ENCODE results near the gene CACNA1G. TPM values are rescaled to one million over a fixed set of nuclear protein-coding genes. Genes with fewer than 3 reads are reported as not detected.
A peak's percentile ranks its signal among the peaks of the same experiment; 100 is the strongest.

The CACNA1G gene
- total RNA-seq, 1 experiment from 2014 or later, result not detected

DNA sequence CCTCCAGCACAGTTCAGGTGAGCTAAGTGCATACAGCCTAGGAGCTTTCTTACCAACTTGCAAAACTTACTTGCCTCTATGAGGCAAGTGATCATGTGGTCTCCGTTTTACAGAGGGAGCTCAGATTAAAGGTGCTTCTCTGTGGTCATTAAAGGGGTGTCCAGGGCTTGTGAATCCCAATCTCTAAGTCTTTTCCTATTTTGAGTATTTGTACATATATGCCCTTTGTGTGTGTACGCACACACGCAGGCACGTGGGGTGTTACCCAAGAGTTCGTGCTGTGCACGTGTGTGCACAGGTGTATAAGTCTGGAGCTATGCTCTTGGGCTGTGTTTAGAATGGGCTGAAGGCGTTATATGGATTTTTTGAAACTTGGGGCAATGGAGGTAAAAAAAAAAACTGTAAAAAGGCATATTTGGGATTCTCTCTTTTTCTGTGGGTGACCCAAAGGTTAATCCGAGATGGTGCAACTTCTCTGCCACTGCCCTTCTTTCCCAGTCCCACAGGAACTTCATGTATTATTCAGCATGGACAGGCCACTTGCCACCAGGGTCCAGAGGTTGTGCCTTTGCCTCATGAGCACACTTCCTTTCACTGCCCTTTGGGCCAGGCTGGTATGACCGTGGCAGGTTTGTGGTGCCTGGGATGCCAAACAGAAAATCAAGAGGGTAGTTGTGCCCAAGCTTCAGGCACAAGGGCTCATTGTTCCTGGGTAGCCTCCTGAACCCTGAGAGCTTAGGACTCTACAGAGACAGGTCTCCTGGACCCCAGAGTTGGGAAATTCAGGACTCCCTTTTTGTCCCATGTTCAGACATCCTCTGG is 75.7 kb downstream of the CACNA1G start:
- H3K9me3 ChIP-seq, result no peaks in the 10 kb centered on the region
- DNase-seq, result no peak
- H3K4me3 ChIP-seq, result no peak overlapping the region
- H3K36me3 ChIP-seq, result no peaks in the 10 kb centered on the region; the same call in 1 of the 2 replicates
- H3K27me3 ChIP-seq, result no peaks in the 10 kb centered on the region

DNA sequence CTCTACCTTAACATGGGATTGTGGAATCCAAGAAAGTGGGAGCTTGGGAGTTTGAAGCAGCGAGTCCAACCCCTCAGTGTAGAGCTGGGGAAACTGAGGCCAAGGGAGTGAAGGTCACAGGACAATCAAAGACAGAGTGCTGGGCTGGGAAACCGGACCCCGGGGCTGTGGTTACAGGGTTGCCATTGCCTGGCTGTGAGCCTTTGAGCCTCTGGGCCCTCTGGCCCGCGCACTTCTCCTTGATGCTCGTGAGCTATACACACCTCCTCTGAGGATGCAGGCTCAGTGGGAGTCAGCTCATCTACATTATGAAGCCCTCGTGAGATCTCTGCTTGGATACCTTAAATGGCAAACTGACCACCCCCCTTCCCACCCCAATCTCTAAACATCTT is 76.3 kb downstream of the CACNA1G start:
- no peaks in the 10 kb centered on the region; the same call in 1 of the 2 replicates for H3K36me3 ChIP-seq
- DNase-seq, result no peak
- no peaks in the 10 kb centered on the region for H3K9me3 ChIP-seq
- no peaks in the 10 kb centered on the region for H3K27me3 ChIP-seq
- no peak overlapping the region for H3K4me3 ChIP-seq

DNA sequence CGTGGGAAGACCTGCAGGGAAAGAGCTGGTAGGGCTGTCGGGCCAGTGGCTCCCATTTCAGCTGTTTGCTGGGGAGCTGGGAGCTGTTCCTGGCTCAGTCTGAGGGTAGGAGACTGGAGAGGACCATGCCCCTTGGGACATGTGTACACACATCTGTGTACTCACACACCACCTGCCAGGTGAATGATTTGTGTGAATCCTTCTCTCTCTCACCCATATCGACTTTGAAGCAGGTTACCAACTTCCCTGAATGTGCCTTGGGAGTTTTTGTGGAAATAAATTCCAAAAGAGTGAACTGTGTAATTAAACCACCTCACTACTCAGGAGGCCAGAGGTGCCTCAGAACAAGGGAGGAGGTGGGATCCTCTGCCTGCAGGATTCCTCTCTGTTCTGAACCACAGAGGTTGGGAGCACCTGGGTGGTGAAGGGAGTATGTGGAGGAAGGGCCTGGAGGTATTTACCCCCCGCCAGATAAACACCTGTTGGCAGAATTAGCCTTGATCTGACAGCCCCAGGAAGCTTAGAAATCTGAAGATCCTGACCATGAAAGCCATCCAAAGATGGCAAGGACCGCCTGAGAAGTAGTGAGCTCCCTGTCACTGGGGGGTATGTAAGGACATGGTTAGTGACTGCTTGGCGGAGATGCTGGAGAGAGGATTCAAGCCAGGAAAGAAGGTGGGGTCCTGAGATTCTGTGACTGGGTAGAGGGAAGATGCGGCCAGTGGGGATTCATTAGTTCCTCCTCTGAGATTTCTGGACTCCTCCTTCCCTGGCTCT is 77.5 kb downstream of the CACNA1G start:
- DNase-seq, result no peak
- Histone ChIP-seq H3K9me3 (no peaks in the 10 kb centered on the region), H3K4me3 (no peak overlapping the region), H3K36me3 (no peaks in the 10 kb centered on the region; the same call in 1 of the 2 replicates), H3K27me3 (no peaks in the 10 kb centered on the region)

GRCh38 chr17:50638606-50638965 is 78.1 kb downstream of the CACNA1G start:
- Histone ChIP-seq H3K9me3 (no peaks in the 10 kb centered on the region), H3K4me3 (no peak overlapping the region), H3K36me3 (no peaks in the 10 kb centered on the region; the same call in 1 of the 2 replicates), H3K27me3 (no peaks in the 10 kb centered on the region)
- no peak for DNase-seq

GRCh38 chr17:50638966-50639713 is 78.6 kb downstream of the CACNA1G start:
- no peaks in the 10 kb centered on the region; the same call in 1 of the 2 replicates for H3K36me3 ChIP-seq
- DNase-seq, result peak; percentile 99
- H3K27me3 ChIP-seq, result no peaks in the 10 kb centered on the region
- no peaks in the 10 kb centered on the region for H3K9me3 ChIP-seq
- no peak overlapping the region for H3K4me3 ChIP-seq

GRCh38 chr17:50640686-50641351 is 80.3 kb downstream of the CACNA1G start:
- no peak for DNase-seq
- Histone ChIP-seq H3K4me3 (no peak overlapping the region), H3K9me3 (no peaks in the 10 kb centered on the region), H3K36me3 (no peaks in the 10 kb centered on the region; the same call in 1 of the 2 replicates), H3K27me3 (no peaks in the 10 kb centered on the region)

DNA sequence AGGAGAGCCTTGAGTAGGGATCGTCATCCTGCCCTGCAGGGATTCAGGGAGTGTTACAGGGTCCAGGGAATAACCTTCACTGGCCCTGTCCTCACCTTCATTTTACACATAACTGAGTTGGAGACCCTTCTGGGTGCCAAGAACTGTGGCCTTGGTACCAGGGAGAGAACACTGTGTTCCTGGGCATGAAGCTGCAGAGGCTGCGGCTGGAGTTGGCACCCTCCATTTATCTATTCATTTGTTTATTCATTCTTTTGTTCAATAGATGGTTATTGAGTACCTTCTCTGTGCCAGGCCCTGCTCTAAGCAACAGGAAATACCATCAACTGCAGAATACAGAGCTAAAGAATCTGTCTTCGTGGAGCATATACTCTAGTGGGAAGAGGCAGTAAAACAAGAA is 80.8 kb downstream of the CACNA1G start:
- no peak for DNase-seq
- Histone ChIP-seq H3K27me3 (no peaks in the 10 kb centered on the region), H3K9me3 (no peaks in the 10 kb centered on the region), H3K4me3 (no peak overlapping the region), H3K36me3 (no peaks in the 10 kb centered on the region; the same call in 1 of the 2 replicates)

DNA sequence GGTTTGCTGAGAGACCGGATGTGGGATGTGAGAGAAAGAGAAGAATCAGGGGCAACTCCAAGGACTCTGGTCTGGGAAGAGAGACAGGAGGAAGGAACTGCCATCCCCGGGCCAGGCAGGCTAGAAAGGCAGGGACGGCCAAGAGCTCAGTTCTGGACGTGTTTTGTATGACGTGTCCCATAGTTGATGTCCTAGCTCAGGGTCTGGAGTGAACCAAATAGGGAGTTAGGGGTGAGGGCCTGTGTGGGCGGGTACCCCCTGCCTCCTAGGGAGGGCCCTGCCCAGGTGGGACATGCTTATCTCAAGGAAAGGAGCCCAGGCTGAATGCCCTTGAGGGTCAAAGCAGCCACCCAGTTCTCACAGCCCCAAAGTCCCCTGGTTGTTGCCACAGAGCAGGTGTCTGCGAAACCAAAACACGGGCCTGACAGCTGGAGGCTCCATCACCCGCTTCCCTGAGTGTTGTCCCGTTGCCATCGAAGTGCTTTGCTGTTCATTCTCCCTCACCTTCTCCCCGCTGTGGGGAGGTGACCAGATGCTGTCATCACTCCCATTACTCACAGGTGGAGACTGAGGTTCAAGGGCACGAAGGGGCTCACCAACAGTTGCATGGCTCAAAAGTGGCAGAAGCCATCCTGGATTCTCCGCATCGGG is 81.7 kb downstream of the CACNA1G start:
- no peak overlapping the region for H3K4me3 ChIP-seq
- DNase-seq, result no peak
- no peaks in the 10 kb centered on the region for H3K9me3 ChIP-seq
- H3K36me3 ChIP-seq, result no peaks in the 10 kb centered on the region; the same call in 1 of the 2 replicates
- H3K27me3 ChIP-seq, result no peaks in the 10 kb centered on the region

DNA sequence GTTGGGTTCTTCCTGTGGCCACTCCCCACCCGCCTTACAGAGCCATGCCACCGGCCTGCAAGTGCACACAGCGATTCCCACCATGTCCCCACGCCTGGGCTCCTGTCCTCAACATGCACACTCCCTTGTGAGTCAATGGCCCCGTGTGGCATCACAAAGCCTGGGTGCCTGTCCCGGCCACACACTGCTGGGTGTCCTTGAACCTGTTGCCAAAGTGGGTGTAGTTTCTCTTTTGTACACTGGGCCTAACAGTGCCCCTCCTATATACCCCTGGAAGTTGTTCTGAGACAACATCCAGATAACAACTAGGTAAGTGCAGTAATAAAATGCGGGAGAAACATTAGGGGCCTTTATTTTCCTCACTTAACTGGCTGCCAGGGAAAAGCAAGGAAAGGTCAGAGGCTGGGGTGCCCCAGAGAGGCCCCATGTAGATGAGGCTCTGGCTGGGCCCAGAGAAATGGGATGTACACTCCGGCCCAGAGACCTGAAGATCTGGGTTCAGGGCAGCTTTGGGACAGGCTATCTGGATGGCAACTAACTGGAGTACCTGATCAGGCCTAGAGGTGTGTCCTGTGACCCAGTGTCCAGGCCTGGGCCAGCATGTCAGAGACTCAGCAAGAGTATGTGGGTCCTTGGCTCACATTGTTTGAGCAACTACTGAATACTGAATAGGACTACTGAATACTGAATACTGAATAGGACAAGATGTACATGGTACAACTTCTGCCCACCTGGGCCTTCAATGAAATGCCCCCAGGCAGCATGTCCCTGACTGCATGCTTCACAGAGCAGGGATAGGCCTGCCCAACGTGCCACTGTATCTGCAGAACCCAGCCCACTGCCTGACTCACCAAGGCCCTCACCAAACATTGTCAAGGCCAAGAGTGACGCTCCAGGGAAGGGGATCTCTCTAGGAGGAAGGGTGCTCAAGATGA is 82.5 kb downstream of the CACNA1G start:
- no peak for DNase-seq
- H3K27me3 ChIP-seq, result no peaks in the 10 kb centered on the region
- H3K36me3 ChIP-seq, result no peaks in the 10 kb centered on the region; the same call in 1 of the 2 replicates
- H3K4me3 ChIP-seq, result no peak overlapping the region
- no peaks in the 10 kb centered on the region for H3K9me3 ChIP-seq

GRCh38 chr17:50645748-50646682 is 85.5 kb downstream of the CACNA1G start:
- H3K27me3 ChIP-seq, result no peaks in the 10 kb centered on the region
- H3K4me3 ChIP-seq, result no peak overlapping the region
- peaks cover 4% of the 10 kb centered on the region for H3K9me3 ChIP-seq
- no peak for DNase-seq
- H3K36me3 ChIP-seq, result no peaks in the 10 kb centered on the region

DNA sequence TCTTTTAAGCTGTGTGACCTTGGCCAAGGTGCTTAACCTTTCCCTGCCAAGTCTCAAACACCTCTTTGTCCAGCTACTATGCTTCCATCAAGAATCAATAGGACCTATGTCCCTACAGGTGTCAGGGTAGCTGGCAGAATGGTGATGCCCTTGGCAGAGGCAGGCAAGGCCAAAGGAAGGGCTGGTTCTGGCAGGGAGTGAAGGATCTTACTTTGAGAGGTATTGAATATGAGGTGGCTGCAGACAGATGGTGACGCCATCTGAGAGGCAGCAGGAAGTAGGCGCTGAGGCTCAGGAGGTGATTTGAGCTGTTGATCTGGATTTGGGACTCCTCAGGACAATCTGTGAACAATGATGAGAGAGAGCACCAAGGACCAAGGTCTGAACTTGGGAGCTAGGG is 86.7 kb downstream of the CACNA1G start:
- Histone ChIP-seq H3K4me3 (no peak overlapping the region), H3K36me3 (no peaks in the 10 kb centered on the region), H3K27me3 (no peaks in the 10 kb centered on the region), H3K9me3 (peaks cover 4% of the 10 kb centered on the region)
- no peak for DNase-seq

DNA sequence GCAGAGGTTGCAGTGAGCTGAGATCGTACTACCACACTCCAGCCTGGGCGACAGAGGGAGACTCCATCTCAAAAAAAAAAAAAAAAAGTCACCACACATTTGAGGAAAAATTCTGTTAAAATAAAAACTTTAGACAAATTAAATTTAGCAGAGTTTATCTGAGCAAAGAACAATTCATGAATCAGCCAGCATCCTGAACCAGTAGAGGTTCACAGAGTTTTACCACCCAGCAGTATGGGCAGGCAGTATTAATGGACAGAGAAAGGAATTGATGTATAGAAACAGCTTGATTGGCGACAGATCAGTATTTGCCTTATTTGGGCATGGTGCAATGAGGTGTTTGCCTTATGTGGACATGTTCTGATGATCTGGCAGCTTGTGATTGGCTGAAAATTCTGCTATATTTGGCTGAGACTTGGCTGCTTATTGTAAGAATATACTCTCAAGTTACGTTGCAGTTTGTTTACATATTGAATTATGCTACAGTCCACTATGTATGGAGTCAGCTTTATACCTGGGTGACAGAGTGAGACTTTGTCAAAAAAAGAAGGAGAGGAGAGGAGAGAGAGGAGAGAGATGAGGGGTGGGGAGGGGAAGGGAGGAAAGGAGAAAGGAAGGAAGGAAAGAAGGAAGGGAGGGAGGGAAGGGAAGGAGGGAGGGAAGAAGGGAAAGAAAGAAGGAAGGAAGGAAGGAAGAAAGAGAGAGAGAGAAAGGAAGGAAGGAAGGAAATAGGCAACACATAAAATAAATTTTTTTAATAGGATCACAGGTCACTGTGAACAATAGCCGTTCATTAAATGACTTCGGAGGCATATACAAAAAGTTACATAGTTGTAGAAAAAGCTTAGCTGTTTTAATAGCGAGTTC is 88.8 kb downstream of the CACNA1G start:
- peaks cover 8% of the 10 kb centered on the region for H3K9me3 ChIP-seq
- no peaks in the 10 kb centered on the region for H3K27me3 ChIP-seq
- H3K36me3 ChIP-seq, result no peaks in the 10 kb centered on the region
- H3K4me3 ChIP-seq, result no peak overlapping the region
- DNase-seq, result no peak

DNA sequence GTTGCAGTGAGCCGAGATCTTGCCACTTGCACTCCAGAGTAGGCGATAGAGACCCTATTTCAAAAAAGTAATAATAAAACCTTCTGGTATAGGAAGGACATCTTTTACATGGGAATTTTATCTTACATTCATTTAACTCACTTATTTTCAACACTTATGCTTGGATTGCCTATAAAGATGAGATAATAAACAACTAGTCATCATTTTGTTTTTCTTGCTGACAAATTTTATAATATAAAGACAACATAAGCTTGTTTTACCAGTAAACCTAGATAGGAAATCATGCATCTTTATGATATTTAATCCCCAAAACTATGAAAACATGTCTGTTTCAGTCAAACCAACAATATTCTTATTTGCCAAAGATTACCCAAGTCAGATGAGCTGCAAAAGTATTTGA is 91.1 kb downstream of the CACNA1G start:
- H3K27me3 ChIP-seq, result no peaks in the 10 kb centered on the region
- no peak for DNase-seq
- H3K4me3 ChIP-seq, result no peak overlapping the region
- peaks cover 8% of the 10 kb centered on the region for H3K9me3 ChIP-seq
- H3K36me3 ChIP-seq, result no peaks in the 10 kb centered on the region

Measured in MG63 (cell line).